IPS-NIHi7 (cell line): ENCODE data around the gene PDE8A.
A peak's percentile ranks its signal among the peaks of the same experiment; 100 is the strongest.

Experiments used
- DNase-seq: peaks from one replicate; pipeline ENCODE4 v3.0.0; 2012; ENCODE audit warnings: mixed read lengths; ENCODE audit errors: extremely low spot score

The PDE8A gene

DNA sequence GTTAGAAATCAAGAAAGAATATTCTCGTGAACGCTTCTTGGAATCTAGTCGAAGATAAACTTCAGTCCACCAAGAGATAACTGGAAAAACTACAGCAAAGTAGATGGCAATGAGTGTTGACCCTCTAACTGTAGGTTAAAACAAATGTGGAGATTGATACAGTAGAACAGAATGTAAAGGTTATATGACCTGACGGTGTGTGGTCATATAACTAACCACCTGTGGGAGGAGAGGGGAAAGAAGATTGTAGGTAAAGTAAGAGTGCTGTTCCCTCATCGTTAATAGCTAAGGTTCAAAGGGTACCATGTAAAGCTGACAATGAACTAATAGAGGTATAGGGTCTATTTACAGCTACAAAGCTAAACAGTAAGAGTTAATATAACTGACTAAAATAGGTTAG is 52.6 kb downstream of the PDE8A start:
- no peak for DNase-seq

- DNase-seq = no peak
These were observed 54.3 kb downstream of the PDE8A start for GRCh38 chr15:85035980-85036379.

DNA sequence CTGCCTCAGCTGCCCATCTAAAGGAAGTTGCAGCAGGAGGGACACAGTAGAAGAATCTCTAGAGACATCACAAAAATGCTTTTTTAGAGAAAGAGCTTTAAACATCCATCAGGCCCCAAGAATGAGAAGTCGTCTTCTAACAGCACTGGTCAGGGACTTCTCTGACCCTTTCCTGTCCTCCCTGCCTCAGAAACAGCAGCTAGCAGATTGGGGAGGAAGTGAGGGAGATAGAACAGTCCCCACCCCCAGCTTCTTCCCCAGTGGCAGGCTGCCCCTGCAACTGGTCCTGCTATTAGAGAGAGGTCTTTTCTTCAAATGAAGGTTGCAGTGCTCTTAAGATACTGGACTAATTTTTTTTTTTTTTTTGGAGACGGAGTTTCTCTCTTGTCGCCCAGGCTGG is 55.1 kb downstream of the PDE8A start:
- DNase-seq = no peak

GRCh38 chr15:85037641-85038040 is 56.0 kb downstream of the PDE8A start:
- DNase-seq = no peak

- no peak for DNase-seq
These were observed 59.6 kb downstream of the PDE8A start for GRCh38 chr15:85041230-85041629.

- DNase-seq = peak; percentile 65
These were observed 62.7 kb downstream of the PDE8A start for GRCh38 chr15:85044251-85044853.

DNA sequence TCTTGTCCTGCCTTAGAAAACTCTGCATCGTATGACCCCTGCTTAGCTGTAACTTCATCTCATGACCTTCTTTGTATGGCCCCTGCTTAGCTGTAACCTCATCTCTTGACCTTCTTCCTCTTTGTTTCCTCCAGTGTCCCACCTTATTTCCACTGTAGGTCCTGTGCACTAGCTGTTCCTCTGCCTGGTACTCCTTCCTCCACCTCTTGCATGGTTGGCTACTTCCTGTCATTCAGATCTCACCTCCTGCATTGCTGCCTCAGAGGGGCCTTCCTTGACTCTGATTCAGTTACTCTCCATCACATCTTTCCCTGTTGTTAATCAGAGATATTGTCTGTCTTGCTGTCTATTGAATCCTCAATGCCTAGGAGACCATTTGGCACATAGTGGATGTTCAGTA is 63.2 kb downstream of the PDE8A start:
- no peak for DNase-seq

DNA sequence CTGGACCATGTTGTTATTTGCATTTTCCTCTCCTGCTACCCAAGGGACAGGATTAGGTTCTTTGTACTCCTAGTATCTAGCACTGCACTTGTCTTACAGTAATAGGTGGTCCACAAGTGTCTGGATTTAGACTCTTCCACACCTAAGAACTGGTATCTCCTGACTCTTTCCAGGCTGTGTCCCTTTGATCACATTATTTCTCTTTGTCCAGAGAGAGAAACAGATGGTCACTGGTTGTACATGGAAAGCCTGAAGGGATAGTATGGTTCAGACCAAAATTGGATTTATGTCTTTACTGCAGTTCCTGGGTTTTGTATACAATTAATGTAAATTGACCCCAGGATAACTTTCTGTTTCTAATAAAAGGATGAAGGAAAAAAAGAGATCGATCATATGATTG is 64.0 kb downstream of the PDE8A start:
- DNase-seq = no peak

DNA sequence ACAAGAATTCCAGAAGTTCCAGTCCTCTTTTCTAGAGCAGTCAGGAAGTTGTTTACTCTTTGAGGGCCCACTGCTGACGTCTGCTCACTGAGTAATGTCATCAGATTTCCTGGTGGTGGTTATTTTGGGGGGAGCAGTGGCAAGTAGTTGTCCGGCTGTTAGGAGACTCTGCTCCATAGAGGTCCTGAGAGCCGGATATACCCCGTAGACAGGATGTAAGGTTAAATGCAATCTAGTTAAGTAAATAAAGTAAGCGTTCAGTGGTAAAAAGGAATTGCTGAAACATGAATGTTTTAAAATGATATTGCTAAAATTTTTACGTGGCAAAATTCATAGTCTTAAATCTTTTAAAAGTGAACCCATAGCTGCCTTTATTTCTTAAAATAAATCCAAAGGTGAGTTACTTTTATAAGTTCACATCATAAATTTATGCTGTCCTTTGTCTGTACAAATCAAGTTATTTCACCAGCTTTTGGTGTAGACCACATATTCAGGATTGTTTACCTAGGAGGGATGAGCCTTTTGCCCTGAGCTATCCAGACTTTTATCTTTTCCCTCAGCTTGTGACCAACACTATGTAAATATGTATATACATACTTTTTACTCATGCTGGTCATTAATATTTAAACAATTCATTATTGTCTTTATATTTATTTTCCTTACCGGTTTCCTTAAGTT is 65.8 kb downstream of the PDE8A start:
- DNase-seq = no peak

GRCh38 chr15:85048430-85048829 is 66.8 kb downstream of the PDE8A start:
- no peak for DNase-seq

GRCh38 chr15:85049805-85050204 is 68.1 kb downstream of the PDE8A start:
- DNase-seq = no peak

GRCh38 chr15:85059734-85060133 is 78.1 kb downstream of the PDE8A start:
- DNase-seq = no peak

DNA sequence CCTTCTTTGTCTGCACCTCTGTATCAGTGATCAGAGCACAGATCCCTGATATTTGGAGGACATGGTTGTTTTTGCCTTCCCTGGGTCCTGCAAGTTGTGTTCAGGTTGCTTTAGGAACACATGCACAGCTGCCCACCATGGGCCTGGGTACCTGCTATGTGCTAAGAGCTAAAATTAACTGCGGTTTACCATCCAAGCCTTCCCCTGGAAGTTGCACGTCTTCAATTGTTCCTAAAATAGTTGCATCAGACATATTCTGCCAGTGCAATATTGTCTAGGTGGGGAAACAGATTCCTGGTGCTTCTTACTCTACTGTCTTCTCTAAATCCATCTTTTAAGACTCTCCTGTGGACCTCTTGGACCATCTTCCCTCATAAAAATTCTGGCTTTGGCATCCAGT is 80.9 kb downstream of the PDE8A start:
- DNase-seq = no peak

- DNase-seq = no peak
These were observed 81.4 kb downstream of the PDE8A start for GRCh38 chr15:85063088-85063487.

DNA sequence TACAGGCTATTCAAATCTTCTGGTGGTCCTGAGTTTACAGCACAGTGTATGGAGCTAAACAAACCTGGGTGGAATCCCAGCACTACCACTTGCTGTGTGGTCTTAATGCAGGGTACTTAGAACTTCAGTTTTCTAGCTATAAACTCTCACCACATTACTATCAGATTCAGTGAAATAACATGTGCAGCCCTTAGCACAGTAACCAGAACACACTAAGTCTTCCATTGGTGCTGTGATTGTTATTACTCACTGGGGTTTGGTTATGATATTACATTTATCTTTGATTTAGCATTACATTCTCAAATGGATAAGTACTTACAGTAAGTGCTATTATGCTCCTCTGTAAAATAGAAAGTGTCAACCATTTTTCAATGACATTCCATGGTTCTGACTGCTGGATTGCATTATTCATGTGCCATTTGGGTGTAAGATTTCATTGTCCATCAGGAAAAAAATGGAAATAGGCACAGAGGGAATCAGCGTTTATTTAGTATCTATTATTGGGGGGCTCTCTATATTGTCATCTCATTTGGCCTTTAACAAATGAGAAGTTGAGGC is 81.9 kb downstream of the PDE8A start:
- no peak for DNase-seq

GRCh38 chr15:85064710-85065109 is 83.1 kb downstream of the PDE8A start:
- no peak for DNase-seq

GRCh38 chr15:85071061-85071460 is 89.4 kb downstream of the PDE8A start:
- no peak for DNase-seq

DNA sequence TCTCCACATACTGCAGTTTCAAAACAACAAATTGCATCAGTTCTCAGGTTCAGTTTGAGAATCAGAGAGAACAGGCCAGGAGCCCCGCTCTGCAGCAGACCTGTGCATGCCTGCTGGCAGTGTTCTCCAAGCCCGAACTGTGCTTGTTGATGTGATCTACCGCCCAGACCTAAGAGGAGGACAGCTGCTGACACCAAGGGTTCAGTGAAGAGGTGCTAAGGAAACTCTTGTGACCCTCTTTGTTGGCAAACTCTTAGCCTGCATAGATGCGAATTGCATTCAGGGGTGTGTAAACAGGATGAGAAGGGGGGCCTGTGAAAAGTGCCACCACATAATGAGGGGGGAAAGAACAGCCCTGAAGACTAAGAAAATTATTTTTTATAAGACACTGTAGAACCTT is 89.8 kb downstream of the PDE8A start:
- no peak for DNase-seq

DNA sequence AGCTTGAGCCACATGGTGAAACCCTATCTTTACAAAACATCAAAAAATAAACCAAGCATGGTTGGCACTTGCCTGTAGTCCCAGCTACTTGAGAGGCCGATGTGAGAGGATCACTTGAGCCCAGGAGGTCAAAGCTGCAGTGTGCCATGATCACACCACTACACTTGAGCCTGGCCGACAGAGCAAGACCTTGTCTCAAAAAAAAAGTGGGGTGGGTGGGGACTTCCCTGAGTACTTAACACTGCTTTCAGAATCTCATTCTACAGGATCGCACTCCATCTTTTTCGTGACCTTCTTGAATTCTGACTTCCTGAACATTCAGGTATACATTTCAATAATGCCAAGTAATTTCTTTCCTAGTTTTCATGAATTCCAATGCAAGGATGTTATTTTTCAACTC is 91.3 kb downstream of the PDE8A start:
- DNase-seq = no peak

- DNase-seq = no peak
These were observed 92.0 kb downstream of the PDE8A start for GRCh38 chr15:85073556-85074194.

GRCh38 chr15:85086855-85087254 is 105.2 kb downstream of the PDE8A start:
- no peak for DNase-seq

GRCh38 chr15:85088300-85088699 is 106.6 kb downstream of the PDE8A start:
- no peak for DNase-seq
